GM21619 (cell line): ENCODE measurements around the gene NAV3.
A peak's percentile ranks its signal among the peaks of the same experiment; 100 is the strongest.

Source experiments
- ATAC-seq: cut with Tn5 transposase; IDR thresholded peaks from one replicate; pipeline ENCODE4 v1.9.1; 2021; ENCODE audit not compliant: unreplicated experiment

Gene NAV3, protein sequence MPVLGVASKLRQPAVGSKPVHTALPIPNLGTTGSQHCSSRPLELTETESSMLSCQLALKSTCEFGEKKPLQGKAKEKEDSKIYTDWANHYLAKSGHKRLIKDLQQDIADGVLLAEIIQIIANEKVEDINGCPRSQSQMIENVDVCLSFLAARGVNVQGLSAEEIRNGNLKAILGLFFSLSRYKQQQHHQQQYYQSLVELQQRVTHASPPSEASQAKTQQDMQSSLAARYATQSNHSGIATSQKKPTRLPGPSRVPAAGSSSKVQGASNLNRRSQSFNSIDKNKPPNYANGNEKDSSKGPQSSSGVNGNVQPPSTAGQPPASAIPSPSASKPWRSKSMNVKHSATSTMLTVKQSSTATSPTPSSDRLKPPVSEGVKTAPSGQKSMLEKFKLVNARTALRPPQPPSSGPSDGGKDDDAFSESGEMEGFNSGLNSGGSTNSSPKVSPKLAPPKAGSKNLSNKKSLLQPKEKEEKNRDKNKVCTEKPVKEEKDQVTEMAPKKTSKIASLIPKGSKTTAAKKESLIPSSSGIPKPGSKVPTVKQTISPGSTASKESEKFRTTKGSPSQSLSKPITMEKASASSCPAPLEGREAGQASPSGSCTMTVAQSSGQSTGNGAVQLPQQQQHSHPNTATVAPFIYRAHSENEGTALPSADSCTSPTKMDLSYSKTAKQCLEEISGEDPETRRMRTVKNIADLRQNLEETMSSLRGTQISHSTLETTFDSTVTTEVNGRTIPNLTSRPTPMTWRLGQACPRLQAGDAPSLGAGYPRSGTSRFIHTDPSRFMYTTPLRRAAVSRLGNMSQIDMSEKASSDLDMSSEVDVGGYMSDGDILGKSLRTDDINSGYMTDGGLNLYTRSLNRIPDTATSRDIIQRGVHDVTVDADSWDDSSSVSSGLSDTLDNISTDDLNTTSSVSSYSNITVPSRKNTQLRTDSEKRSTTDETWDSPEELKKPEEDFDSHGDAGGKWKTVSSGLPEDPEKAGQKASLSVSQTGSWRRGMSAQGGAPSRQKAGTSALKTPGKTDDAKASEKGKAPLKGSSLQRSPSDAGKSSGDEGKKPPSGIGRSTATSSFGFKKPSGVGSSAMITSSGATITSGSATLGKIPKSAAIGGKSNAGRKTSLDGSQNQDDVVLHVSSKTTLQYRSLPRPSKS (N-terminal part only)

DNA sequence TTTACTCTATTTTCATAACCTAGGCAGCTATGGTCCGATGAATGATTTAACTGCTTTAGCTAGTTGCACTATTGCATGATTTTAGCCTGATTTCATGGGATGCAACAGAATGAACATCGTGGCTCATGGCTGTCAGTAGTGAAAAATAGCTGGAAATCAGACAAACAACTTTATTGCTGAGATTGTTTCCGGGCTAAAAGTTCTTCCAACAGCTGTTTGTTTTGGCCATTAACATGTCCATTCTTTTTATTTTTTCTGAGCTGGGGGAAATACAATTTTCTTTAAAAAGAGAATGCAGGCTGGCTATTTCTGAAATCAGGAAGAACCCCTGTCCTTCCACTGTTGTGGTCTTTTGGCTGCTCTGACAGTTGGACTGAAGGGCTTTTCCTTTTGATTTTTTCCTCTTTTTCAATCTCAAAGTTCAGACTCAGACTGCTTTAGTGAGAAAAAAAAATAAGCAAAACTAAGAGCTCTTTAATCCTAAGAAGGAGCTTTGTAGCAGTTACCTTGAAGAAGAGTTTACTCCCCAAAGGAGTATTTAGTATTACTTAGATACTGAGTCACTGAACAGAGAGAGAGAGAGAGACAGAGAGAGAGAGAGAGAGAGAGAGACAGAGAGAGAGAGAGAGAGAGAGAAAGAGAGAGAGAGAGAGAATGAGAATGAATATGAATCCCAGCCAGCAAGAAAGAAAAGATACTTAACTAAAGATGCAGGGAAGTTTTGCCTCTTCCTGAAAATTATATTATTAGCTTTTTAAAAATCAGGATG lies at the start of gene NAV3:
TSS of gene NAV3 (plus strand) at position 312 of the 769 bp plus-strand sequence. CDS start 568 bp downstream, outside the sequence.
- no peak for ATAC-seq

DNA sequence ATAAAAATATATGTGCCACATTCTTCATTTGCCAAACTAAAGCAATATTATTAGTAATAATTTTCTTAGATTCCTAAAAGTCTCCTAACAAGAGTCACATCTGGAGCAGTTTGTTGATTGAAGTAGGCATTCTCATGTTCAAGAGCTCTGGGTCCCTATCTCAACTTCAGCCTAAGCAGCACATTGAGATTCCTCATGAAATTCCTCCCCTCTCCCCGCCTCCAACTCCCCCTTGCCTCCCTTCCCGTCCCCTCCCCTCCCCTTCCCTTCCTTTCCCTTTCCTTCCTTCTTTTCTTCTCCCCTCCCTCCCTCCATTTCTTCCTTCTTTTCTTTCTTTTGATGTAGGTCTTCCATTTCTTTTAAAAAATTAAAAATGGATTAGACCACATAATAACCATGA lies 48.7 kb upstream of the NAV3 start:
- ATAC-seq: no peak

DNA sequence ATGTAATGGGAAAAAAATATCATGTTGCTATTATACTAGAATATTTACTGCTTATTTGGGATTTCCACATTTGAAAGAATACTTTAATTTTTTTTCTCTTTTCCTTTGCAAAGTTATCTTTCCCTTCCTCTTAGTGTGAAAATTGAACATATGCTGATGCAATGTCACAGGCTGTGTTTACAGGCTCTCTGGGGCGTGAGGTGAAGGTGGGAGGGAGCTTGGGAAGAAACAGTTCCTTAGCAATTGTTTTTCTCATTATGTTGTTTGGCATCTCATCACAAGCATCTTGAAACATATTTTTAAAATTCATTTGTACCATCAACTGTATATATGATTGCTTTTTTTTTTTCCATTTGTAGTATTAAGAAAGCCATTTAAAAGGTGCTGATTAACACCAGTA lies 47.9 kb upstream of the NAV3 start:
- ATAC-seq: no peak

DNA sequence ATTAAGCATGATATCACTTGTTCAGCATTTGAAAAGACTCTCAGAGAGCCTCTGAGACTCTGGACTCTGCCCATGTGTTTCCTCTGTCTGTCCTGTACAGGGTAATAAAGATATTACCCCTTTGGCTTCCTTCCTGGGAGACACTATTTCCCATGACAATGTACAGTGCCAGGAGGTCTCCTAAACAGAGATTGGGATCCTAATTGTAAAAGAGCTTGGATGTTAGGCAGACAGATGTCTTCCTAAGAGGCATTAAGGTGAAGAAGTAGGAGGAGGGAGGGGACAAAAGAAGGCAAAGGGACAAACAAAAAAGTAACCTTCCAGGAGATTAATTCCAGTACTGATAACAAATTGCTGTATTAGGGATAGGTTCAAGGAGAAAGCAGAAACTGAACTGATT lies 45.5 kb upstream of the NAV3 start:
- ATAC-seq: no peak

DNA sequence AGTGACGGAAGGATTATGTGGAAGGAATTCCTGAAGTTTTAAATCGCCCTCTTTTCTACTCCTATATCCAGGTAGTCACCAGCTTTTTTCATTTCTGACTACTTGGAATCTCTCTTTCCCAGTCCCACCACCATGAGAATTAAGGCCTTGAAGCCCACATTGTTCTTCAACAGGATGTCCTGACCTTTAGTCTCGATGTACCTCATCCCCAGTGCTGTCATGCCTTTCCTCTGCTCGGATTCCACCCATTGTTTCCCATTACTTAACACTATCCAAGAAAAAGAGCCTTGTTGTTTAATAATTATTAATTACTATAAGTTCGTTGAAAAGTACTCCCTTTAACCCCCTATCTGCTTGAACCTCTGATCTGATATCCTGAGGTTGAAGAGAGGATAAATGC lies 44.0 kb upstream of the NAV3 start:
- ATAC-seq: no peak

DNA sequence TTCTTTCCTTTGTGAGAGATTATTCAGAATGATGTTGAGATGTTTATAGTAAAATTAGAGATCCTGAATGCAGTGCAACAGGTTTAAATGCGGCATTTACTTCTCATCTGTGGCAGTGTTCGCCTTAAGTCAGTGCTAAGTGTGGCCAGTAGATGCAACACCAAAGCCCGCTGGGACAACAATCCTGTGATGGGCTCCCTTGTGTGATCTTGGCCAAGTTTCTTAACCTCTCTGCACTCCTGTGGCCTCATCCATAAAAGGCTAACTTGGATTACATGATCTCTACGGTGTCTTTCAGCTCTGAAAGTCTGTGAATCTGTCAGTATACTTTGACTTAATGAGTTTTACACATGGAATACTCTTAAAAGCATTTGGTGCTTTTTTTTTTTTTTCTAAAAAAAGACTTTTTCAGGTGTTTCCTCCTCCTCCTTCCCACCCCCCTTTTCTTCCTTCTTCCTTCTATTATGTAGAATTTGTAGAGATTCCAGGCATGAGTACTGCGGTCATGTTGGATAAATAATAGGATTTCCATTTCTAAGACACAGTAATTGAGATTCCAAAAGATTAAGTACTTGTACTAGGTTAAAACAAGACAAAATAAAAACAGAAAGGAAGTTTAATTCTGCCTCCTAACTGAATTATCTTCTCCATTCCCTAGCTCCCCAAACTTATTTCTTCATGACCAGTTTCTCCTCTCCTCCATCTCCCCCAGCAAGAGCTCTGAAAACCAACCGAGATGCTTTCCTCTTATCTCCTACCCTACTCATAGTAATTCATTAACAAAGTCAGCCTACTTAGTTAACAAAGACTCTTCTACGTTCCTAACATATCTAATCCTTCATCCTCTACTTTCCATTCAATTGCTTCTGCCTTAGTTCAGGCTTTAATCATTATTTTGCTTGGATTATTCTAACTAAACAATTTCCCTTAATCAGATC lies 42.2 kb upstream of the NAV3 start:
- ATAC-seq: no peak

DNA sequence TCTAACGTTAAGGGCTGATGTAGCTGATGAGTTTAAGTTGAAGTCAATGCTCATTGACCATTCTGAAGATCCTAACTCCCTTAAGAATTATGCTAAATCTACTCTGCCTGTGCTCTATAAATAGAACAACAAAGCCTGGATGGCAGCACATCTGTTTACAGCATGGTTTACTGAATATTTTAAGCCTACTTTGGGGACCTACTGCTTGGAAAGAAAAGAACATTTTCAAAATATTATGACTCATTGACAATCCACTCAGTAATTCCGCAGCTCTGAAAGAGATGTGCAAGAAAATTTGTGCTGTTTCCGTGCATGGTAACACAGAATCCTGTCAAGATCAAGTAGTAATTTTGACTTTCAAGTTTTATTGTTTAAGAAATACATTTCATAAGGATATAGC lies 35.0 kb upstream of the NAV3 start:
- no peak for ATAC-seq

DNA sequence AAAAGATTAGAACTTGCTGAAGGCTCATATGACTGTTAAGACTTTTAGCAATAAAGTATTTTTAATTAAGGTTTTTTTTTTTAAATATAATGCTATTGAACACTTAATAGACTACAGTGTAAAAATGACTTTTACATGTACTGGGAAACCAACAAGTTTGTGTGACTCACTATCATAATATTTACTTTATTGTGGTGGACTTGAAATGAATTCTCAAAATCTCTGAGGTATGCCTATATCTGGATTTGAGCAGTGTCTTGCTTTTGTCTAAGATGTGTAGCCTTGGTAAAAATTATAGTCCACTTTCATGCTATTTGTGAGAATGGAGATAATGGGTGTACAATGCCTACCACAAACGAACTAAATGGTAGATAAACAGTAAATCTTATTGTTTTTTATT lies 33.9 kb upstream of the NAV3 start:
- ATAC-seq: no peak

DNA sequence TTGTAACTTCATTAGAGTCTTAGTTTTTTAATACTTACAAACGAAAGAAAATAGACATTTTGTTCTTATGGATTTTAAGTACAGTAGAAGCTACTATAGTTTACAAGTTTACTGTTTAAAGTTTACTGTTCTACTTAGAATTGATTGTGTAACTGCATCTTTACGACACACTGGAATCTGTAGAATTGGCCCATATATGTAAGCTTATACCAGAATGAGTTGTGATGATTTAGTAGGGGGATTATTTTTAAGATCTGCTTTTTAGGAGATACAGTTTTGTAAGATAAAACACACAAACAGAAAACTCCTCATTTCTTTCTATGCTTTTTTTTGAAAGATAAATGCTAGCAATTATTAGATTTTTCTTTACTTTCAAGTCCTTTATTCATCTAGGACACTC lies 30.2 kb upstream of the NAV3 start:
- no peak for ATAC-seq

DNA sequence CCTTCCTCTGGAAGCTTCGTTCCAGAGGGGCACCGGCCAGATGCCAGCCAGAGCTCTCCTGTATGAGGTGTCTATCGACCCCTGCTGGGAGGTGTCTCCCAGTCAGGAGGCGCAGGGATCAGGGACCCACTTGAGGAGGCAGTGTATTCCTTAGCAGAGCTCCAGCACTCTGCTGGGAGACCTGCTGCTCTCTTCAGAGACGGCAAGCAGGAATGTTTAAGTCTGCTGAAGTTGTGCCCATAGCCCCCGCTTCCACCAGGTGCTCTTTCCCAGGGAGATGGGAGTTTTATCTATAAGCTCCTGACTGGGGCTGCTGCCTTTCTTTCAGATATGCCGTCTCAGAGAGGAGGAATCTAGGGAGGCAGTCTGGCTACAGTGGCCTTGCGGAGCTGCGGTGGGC lies 22.2 kb upstream of the NAV3 start:
- ATAC-seq: no peak

DNA sequence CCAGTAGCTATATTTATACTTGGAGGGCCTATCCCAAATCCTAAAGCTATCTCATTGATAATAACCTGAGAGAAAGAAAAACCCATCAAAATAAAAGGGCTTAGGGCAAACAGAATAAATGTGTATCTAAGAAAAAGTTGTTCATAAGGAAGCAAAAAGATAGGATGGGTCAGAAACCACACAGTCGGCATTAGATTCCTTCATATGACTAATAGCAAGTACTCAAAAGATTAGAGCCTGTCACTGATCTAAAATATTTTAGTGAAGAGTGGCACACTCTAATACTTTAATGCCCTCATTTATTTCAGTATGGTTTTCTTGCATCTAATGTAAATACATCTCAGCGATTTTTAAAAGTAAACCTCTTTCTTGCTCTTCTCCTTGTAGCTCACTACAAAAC lies 17.1 kb upstream of the NAV3 start:
- ATAC-seq: no peak

DNA sequence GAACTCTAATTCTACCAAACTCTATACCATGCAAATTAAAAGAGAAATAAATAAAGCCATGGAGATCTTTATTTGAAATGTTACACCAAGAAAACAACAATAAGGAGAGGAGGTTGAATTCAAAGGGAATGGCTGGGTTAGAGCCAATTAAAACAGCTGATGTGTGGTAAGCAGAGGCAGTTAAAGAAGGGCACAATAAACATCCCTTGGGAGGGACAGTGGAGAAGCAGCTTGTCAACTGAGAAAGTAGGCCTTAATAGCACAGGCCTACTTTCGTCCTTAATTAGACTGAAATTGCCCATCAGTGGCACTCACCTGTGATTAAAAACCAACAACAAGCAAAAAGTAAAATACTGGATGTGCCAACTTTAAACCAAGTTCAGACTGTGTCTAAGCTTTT lies 16.3 kb upstream of the NAV3 start:
- no peak for ATAC-seq

DNA sequence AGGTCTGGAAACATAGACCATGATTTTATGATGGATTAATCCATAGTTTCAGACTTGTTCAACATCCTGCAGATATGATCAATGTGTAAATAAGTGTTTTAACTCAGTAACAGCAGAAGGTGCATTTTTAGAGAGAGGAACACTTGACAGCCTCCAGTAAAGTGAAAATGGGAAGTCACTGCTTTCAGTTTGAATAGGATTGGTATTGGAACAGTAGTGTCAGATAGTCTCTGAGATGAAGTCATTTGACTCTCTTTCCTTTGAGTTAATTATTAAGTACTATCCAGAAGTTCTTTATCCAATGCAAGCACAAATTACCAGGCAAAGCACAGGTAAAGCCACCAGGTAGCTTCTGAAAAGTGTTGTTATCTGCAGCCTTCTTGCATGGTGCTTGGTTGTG lies 14.5 kb upstream of the NAV3 start:
- ATAC-seq: peak; percentile 90

DNA sequence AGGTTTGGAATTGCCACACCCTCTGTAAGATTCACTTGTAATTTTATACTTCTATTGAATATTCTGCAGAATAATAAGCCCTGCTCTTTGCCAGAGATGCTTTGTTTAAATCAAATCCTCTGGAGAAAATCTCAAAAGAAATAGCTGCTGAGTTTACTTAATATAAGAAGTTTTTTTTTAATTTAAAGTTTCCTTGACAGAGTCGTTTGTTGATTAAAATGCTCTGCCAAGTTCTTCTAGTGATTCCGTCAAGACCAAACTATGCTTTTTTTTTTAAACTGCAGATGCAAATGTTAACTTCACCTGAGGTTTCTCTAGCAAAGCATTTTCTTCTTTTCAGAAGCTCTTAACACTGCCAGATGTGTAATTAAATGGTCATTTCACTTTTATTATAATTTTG lies 13.4 kb upstream of the NAV3 start:
- no peak for ATAC-seq

DNA sequence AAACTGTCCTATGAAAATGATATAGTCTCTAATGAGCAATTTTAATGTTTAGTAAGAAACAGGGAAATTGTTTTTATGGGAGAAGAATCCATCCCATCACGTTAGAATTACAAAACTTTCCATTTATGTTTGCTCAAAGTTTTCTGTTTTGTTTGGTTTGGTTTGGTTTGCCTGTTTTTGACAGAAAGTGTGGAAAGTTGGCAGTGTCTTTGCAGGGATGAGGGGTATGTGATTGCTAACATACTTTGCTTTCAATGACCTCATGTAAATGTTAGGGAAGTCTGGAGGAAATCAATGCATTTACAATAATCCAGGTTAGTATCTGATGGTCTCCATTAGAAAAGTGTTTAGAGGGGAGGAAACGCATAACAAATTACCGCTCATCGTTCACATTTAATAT lies 12.3 kb upstream of the NAV3 start:
- no peak for ATAC-seq

DNA sequence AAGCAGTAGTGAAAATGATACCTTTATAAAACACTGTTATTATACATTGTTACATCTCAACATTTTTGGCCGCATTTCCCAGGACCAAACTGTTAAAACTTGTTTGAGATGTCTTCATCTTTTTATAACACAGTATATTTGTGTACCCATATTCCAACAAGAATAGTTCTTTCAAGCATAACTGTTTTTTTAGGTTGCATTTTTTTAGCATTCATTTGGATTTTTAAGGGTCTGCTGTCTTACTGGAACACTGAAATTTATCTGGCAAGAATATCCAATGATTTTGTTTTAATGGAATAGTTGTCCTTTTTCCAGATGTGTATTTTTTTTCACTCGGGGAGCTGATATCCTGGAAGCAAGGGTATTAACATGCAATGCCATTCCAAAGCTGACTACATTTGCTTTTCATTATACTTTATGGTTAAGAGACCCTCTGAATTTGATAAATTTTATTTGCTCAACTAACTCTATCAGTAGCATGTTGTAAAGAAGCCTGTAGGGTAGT lies 8.9 kb upstream of the NAV3 start:
- no peak for ATAC-seq

DNA sequence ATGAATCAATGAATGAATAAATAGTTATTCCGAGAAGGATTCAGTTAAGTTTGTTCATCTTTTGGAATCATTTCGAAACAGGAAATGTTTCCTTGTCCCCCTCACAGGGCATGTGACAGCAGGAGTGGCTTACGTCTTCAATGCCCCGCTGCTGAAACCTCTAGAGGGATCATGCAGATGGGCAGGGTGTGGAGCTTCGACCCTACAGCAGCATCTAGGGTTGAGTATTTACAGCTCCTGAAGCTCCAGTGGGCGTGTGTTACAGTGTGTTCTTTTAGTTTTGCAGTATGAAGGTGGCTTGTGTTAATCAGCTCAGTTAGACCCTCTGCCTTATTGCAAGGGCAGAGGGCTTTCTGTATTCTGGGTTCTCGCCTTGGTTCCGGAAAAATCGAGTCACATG lies 2.6 kb downstream of the NAV3 start:
- no peak for ATAC-seq

DNA sequence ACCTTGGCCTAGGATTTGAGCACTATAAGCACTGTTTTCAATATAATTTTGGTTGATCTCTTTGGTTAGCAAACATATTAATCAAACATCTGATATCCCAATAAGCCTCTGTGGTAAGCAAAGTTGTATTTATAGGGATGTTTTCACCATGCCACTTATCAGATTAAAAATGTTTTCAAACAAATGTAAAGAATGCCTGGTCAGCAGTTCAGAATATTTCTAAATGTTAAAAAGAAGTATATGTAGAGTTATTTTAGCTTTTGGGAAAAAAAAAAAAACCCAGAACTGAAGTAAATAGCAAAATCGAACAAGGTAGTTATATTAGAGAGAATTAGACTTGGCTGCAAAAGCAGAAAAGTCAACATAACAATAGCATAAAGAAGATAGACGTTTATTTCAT lies 3.9 kb downstream of the NAV3 start:
- no peak for ATAC-seq

DNA sequence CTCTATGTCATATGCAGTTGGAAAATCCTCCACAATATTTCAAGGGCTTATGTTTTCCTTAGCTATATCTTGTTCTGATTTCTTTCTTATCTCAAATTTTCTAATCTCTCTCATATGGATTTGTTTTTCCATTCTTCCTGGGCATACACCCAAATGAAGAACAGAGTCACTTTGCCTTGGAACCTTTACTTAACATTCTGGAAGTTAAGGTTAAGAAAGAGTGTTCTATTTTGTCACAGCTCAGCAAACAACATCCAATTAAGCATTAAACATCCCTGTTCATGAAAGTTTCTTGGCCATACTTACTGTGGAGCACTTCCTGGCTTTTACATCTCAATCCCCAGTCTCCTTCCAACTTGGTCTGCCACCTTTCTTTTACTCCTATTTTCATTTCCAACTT lies 5.3 kb downstream of the NAV3 start:
- ATAC-seq: no peak

DNA sequence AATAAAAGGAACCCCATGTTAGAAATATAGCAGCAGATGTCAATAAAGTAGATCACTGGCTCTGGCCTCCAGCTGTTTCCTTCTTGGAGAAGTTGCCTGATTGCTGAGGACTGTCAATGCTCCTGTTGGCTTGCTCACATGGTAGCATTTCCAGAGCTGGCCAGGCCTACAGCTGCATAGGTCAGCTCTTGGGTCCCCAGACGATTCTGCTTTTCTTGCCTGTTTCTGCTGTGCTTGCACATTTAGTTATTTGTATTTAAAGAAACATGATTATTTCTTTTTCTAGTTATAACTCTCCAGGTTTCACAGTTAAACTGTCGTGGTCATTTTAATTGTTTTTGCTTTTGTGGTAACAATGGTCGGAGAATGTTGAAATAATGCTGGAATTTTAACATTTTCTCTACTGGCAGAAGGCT lies 7.2 kb downstream of the NAV3 start:
- ATAC-seq: no peak
